ENCODE data around the gene NAALADL2.

GRCh38 chr3:175226444-175226843 lies 367.3 kb downstream of the NAALADL2 start:
- TF ChIP-seq CTCF (IDR thresholded peaks at IDR 0.05) = no peak
- TF ChIP-seq MYC (IDR thresholded peaks at IDR 0.05; ENCODE audit: borderline replicate concordance, low read length) = no peak
- TF ChIP-seq FOSB (CRISPR knock-in tag; IDR thresholded peaks at IDR 0.05) = no peak
- no peak for TF ChIP-seq MAFK (IDR thresholded peaks at IDR 0.05; ENCODE audit: partially characterized antibody)
- no peak for TF ChIP-seq REST (IDR thresholded peaks at IDR 0.05)
- no peak for TF ChIP-seq PHF8 (IDR thresholded peaks at IDR 0.05; ENCODE audit: borderline replicate concordance, low read depth)
- no peak for TF ChIP-seq ESRRA (IDR thresholded peaks at IDR 0.05; ENCODE audit: borderline replicate concordance, low read length)
- no peak for TF ChIP-seq POLR2A (IDR thresholded peaks at IDR 0.05; ENCODE audit: low read length)
- no peak for TF ChIP-seq CBX8 (IDR thresholded peaks at IDR 0.05)

All from A549 (cell line).